Heart right ventricle (tissue), 16 donors: ENCODE data around the gene TNFRSF1B. TPM values are rescaled to one million over a fixed set of nuclear protein-coding genes. Genes with fewer than 3 reads are reported as not detected.

Experiments
- ATAC-seq, 8 donors: fragments of 200-7000 bp; cut with Tn5 transposase; one replicate each; pipeline ENCODE4 v1.9.1; 2020; ENCODE audit warnings: mild to moderate bottlenecking in 8 of 8, moderate library complexity in 8 of 8, moderate number of reproducible peaks in 1 of 8
- DNase-seq, 2 donors: peaks; one replicate each; pipeline ENCODE4 v3.0.0-alpha.2; 2020
- H3K27ac ChIP-seq, 10 donors: fragments of 200-600 bp; sonication (generic) in 2 of 10; one replicate each; pipeline versions ENCODE4 v1.5.0 to v1.8.0; 2020 to 2022; ENCODE audit warnings: mild to moderate bottlenecking in 3 of 10
- H3K27me3 ChIP-seq, 7 donors: fragments of 200-600 bp; one replicate each; pipeline ENCODE4 v1.8.0; 2021 to 2022; ENCODE audit warnings: mild to moderate bottlenecking in 2 of 7
- H3K36me3 ChIP-seq, 9 donors: fragments of 200-600 bp; sonication (generic) in 1 of 9; one replicate each; pipeline versions ENCODE4 v1.5.0 to v1.8.0; 2020 to 2022; ENCODE audit warnings: mild to moderate bottlenecking in 2 of 9
- H3K4me1 ChIP-seq, 9 donors: fragments of 200-600 bp; sonication (generic) in 1 of 9; one replicate each; pipeline versions ENCODE4 v1.5.0 to v1.8.0; 2020 to 2022; ENCODE audit warnings: mild to moderate bottlenecking in 4 of 9
- H3K4me3 ChIP-seq, 10 donors: fragments of 200-600 bp; sonication (generic) in 2 of 10; one replicate each; pipeline versions ENCODE4 v1.5.0 to v1.8.0; 2020 to 2022; ENCODE audit warnings: mild to moderate bottlenecking in 7 of 10, moderate library complexity in 2 of 10
- H3K9me3 ChIP-seq, 11 donors: fragments of 200-600 bp in 10 of 11; sonication (generic) in 2 of 11; one replicate each; pipeline versions ENCODE4 v1.5.0 to v1.8.0; 2013 to 2022; ENCODE audit warnings: mild to moderate bottlenecking in 2 of 11, control low read depth in 1 of 11, moderate library complexity in 1 of 11
- CTCF ChIP-seq, 9 donors: fragments of 200-600 bp; sonication (generic) in 2 of 9; IDR thresholded peaks; one replicate each; pipeline versions ENCODE4 v1.5.0 to v1.8.0; 2021 to 2022; ENCODE audit warnings: antibody characterized with exemption in 9 of 9, mild to moderate bottlenecking in 5 of 9, moderate library complexity in 1 of 9
- WGBS, 2 donors: extraction: QIAGEN DNeasy Blood & Tissue Kit; methylation state at CpG; one replicate each; pipeline ENCODE4 v1.1.7; 2013; ENCODE audit warnings: inconsistent platforms in 1 of 2; 5-methylcytosine and 5-hydroxymethylcytosine counted together
- intact Hi-C, 10 donors: fragments of 100-400 bp; cut with DNase I; formaldehyde crosslinking; loops; one replicate each; pipeline versions ENCODE4 v1.11.1 to v1.14.2; 2022
- polyA plus RNA-seq, 2 donors: library from polyadenylated mRNA; stranded (reverse); fragments of 200-250 nt; gene quantifications; one replicate each; pipeline ENCODE4 v1.2.3, GENCODE V29; 2013
- total RNA-seq, 10 donors: library from RNA; stranded (reverse); fragmentation: NEBNext Ultra II Directional in 3 of 10; extraction: Animal tissue kit (Norgen Biotek cat#: 25700) in 3 of 10; gene quantifications; one replicate each; pipeline versions ENCODE4 v1.2.1 to v1.2.4, GENCODE V29; 2021 to 2023
- donor health status: Arrhythmogenic right ventricular cardiomyopathy.
- donor health status: ischemic (EF 13 %, LVEDD 7.1; RV severe dilation, severe dysfunction).
- donor health status: healthy with polysubstance abuse.
- donor health status: DM: no; HTN: yes; CAD: no.
- donor health status: DM: no; HTN: no; CAD: no.
- donor health status: ischemic (EF 25% LVEDD 6.9; RV normal size, moderate dysfunction).
- donor health status: ischemic (EF 25% LVEDD 5.7; RV mildly dilated, moderate dysfunction).
- donor health status: healthy.
- donor health status: DM: yes; HTN: yes; CAD: no.
- donor health status: Ischemic cardiomyopathy.
- donor health status: ischemic (EF 35%, LVEDD 5.7; RV mildly dilated, moderate dysfunction).
- donor health status: nonischemic (EF 11% LVEDD 7.7; RV severe dilation, severe dysfunction).
- donor health status: DM: yes; HTN: yes; CAD: no.
- donor health status: PGD.
- donor health status: ischemic (EF 29% LVEDD 5.4; RV normal size, mild dysfunction).
- donor health status: nonischemic (EF 23%, LVEDD 6.1; RV moderate dilation, normal function).

Gene TNFRSF1B
- total and polyA plus RNA-seq, 12 donors: 8.0 to 55.4 (median 15.2) TPM

- 27 to 29% methylated on average over 14 of the region's 14 CpGs for WGBS, 2 donors
These were observed 11.2 kb downstream of the TNFRSF1B start for GRCh38 chr1:12177999-12178441.

GRCh38 chr1:12178511-12178910 is 11.7 kb downstream of the TNFRSF1B start:
- DNase-seq: no peak
- Histone ChIP-seq H3K27me3 (peaks cover 0 to 5% (median 0%) of the 10 kb centered on the region in 7 donors), H3K4me1 (peaks cover 17 to 100% (median 90%) of the 10 kb centered on the region in 9 donors), H3K4me3 (peak overlapping the region in 1 of 10 donors; percentile 12), H3K9me3 (no peaks in the 10 kb centered on the region), H3K36me3 (peaks cover 0 to 36% (median 0%) of the 10 kb centered on the region in 9 donors), H3K27ac (peak overlapping the region in 9 of 10 donors; percentile 52 to 99 (median 78))
- intact Hi-C loops: no loop called here
- WGBS, 2 donors: 70 to 71% methylated on average over 11 of the region's 11 CpGs
- no peak for ATAC-seq
- TF ChIP-seq CTCF (IDR thresholded peaks at IDR 0.05): no peak

More at GRCh38 chr1:12177999-12178441, 11.2 kb downstream of the TNFRSF1B start:
- TF ChIP-seq CTCF (IDR thresholded peaks at IDR 0.05): no peak
- peak overlapping the region in 2 of 10 donors; percentile 9 to 24 for H3K4me3 ChIP-seq
- H3K36me3 ChIP-seq: peaks cover 0 to 40% (median 0%) of the 10 kb centered on the region in 9 donors
- DNase-seq (peak in 1 of 2 donors; percentile 79), ATAC-seq (peak in 3 of 8 donors; percentile 15 to 43 (median 34))
- H3K27ac ChIP-seq: peak overlapping the region in 9 of 10 donors; percentile 48 to 99 (median 78)
- intact Hi-C loops: no loop called here
- H3K9me3 ChIP-seq: no peaks in the 10 kb centered on the region
- peaks cover 0 to 5% (median 0%) of the 10 kb centered on the region in 7 donors for H3K27me3 ChIP-seq
- H3K4me1 ChIP-seq: peaks cover 17 to 100% (median 93%) of the 10 kb centered on the region in 9 donors

- WGBS, 2 donors: 55 to 62% methylated on average over 17 of the region's 17 CpGs
- TF ChIP-seq CTCF (IDR thresholded peaks at IDR 0.05): no peak
- Histone ChIP-seq H3K27ac (peak overlapping the region in 9 of 10 donors; percentile 54 to 99 (median 78)), H3K9me3 (no peaks in the 10 kb centered on the region), H3K27me3 (peaks cover 0 to 5% (median 0%) of the 10 kb centered on the region in 7 donors), H3K4me1 (peaks cover 19 to 100% (median 91%) of the 10 kb centered on the region in 9 donors), H3K4me3 (peak overlapping the region in 1 of 10 donors; percentile 12), H3K36me3 (peaks cover 0 to 36% (median 0%) of the 10 kb centered on the region in 9 donors)
- DNase-seq: no peak
- peak in 1 of 8 donors; percentile 3 for ATAC-seq
- intact Hi-C loops: no loop called here
These were observed 12.3 kb downstream of the TNFRSF1B start for GRCh38 chr1:12179111-12179519.

GRCh38 chr1:12179676-12180075 is 12.9 kb downstream of the TNFRSF1B start:
- H3K4me3 ChIP-seq: peak overlapping the region in 1 of 10 donors; percentile 12
- H3K27me3 ChIP-seq: peaks cover 0 to 5% (median 0%) of the 10 kb centered on the region in 7 donors
- H3K36me3 ChIP-seq: peaks cover 0 to 33% (median 0%) of the 10 kb centered on the region in 9 donors
- H3K4me1 ChIP-seq: peaks cover 21 to 100% (median 91%) of the 10 kb centered on the region in 9 donors
- no peak for TF ChIP-seq CTCF (IDR thresholded peaks at IDR 0.05)
- DNase-seq (no peak), ATAC-seq (no peak)
- intact Hi-C loops: loop anchor here in 1 of 10 donors (5.0 kb wide), 2 partner anchors 32 to 47 kb away; no protein-coding TSS in a partner anchor
- no peaks in the 10 kb centered on the region for H3K9me3 ChIP-seq
- peak overlapping the region in 9 of 10 donors; percentile 54 to 99 (median 78) for H3K27ac ChIP-seq
- 92% methylated on average over 8 of the region's 8 CpGs for WGBS, 2 donors
